ENCODE measurements around the gene CCDC81. TPM values are rescaled to one million over a fixed set of nuclear protein-coding genes. Genes with fewer than 3 reads are reported as not detected.
"Not testable (repeated sequence)": the region's sequence is repeated elsewhere in the genome, so short reads cannot be mapped to it uniquely, and the experiment has no call there.

CCDC81 gene
- total and polyA plus RNA-seq, 3 experiments from 2014 or later = 0.26 to 0.44 (median 0.31) TPM

GRCh38 chr11:86416951-86417350 is 42.3 kb downstream of the CCDC81 start:
- H3K36me3 Mint-ChIP-seq; H3K4me1 Mint-ChIP-seq; H3K27me3 ChIP-seq (ENCODE audit: insufficient read depth, low read length, poor library complexity, severe bottlenecking); DNase-seq; CTCF ChIA-PET; H3K27ac ChIP-seq (ENCODE audit: low read depth, low read length); H3K9me3 ChIP-seq (ENCODE audit: low read length); H3K27ac Mint-ChIP-seq; H3K27me3 Mint-ChIP-seq; H3K9me3 Mint-ChIP-seq; H3K4me3 Mint-ChIP-seq; H3K36me3 ChIP-seq (ENCODE audit: insufficient read depth, low read length); H3K4me1 ChIP-seq (ENCODE audit: insufficient read depth, low read length); POLR2A ChIA-PET; H3K4me3 ChIP-seq (ENCODE audit: low read length): not testable (repeated sequence)

GRCh38 chr11:86418106-86418505 is 43.4 kb downstream of the CCDC81 start:
- Histone ChIP-seq H3K4me3 (ENCODE audit: low read length) (no peak overlapping the region), H3K27me3 (ENCODE audit: insufficient read depth, low read length, poor library complexity, severe bottlenecking) (no peaks in the 10 kb centered on the region), H3K4me1 (ENCODE audit: insufficient read depth, low read length) (no peaks in the 10 kb centered on the region), H3K9me3 (ENCODE audit: low read length) (no peaks in the 10 kb centered on the region), H3K36me3 (ENCODE audit: insufficient read depth, low read length) (no peaks in the 10 kb centered on the region), H3K27ac (ENCODE audit: low read depth, low read length) (no peak overlapping the region)
- Mint-ChIP-seq H3K36me3 (peaks cover 0 to 2% (median 0%) of the 10 kb centered on the region in 3 donors), H3K4me3 (no peak overlapping the region), H3K9me3 (no peaks in the 10 kb centered on the region), H3K27ac (no peak overlapping the region), H3K27me3 (no peaks in the 10 kb centered on the region), H3K4me1 (no peaks in the 10 kb centered on the region)
- ChIA-PET POLR2A (interaction anchor here (1.0 kb wide), 1 partner anchor 14 kb away, joined by 4 read pairs; no protein-coding TSS in a partner anchor), CTCF (no interaction called here)
- DNase-seq = no peak

GRCh38 chr11:86418513-86418912 is 43.8 kb downstream of the CCDC81 start:
- Mint-ChIP-seq H3K27ac (no peak overlapping the region), H3K27me3 (no peaks in the 10 kb centered on the region), H3K4me3 (no peak overlapping the region), H3K9me3 (no peaks in the 10 kb centered on the region), H3K4me1 (no peaks in the 10 kb centered on the region), H3K36me3 (peaks cover 0 to 4% (median 0%) of the 10 kb centered on the region in 3 donors)
- no peak overlapping the region for H3K4me3 ChIP-seq (ENCODE audit: low read length)
- POLR2A ChIA-PET = interaction anchor here (1.0 kb wide), 1 partner anchor 13 kb away, joined by 4 read pairs; no protein-coding TSS in a partner anchor
- H3K4me1 ChIP-seq (ENCODE audit: insufficient read depth, low read length) = no peaks in the 10 kb centered on the region
- no peak for DNase-seq
- no peaks in the 10 kb centered on the region for H3K9me3 ChIP-seq (ENCODE audit: low read length)
- H3K27ac ChIP-seq (ENCODE audit: low read depth, low read length) = no peak overlapping the region
- CTCF ChIA-PET = interaction anchor here (1.0 kb wide), 1 partner anchor 39 kb away, joined by 3 read pairs; no protein-coding TSS in a partner anchor
- H3K36me3 ChIP-seq (ENCODE audit: insufficient read depth, low read length) = no peaks in the 10 kb centered on the region
- H3K27me3 ChIP-seq (ENCODE audit: insufficient read depth, low read length, poor library complexity, severe bottlenecking) = no peaks in the 10 kb centered on the region

- H3K9me3 Mint-ChIP-seq = no peaks in the 10 kb centered on the region
- DNase-seq = no peak
- no peak overlapping the region for H3K27ac Mint-ChIP-seq
- H3K4me3 ChIP-seq (ENCODE audit: low read length) = no peak overlapping the region
- H3K4me3 Mint-ChIP-seq = no peak overlapping the region
- no peaks in the 10 kb centered on the region for H3K4me1 ChIP-seq (ENCODE audit: insufficient read depth, low read length)
- H3K9me3 ChIP-seq (ENCODE audit: low read length) = no peaks in the 10 kb centered on the region
- peaks cover 0 to 2% (median 0%) of the 10 kb centered on the region in 3 donors for H3K36me3 Mint-ChIP-seq
- no peaks in the 10 kb centered on the region for H3K4me1 Mint-ChIP-seq
- ChIA-PET POLR2A (interaction anchor here (1.0 kb wide), 1 partner anchor 13 kb away, joined by 4 read pairs; no protein-coding TSS in a partner anchor), CTCF (interaction anchor here (1.0 kb wide), 1 partner anchor 38 kb away, joined by 3 read pairs; no protein-coding TSS in a partner anchor)
- no peaks in the 10 kb centered on the region for H3K36me3 ChIP-seq (ENCODE audit: insufficient read depth, low read length)
- no peaks in the 10 kb centered on the region for H3K27me3 Mint-ChIP-seq
- no peaks in the 10 kb centered on the region for H3K27me3 ChIP-seq (ENCODE audit: insufficient read depth, low read length, poor library complexity, severe bottlenecking)
- H3K27ac ChIP-seq (ENCODE audit: low read depth, low read length) = no peak overlapping the region
Measured at GRCh38 chr11:86418917-86419316, 44.2 kb downstream of the CCDC81 start.

GRCh38 chr11:86421946-86422345 is 47.3 kb downstream of the CCDC81 start:
- DNase-seq = no peak
- no peaks in the 10 kb centered on the region for H3K4me1 ChIP-seq (ENCODE audit: insufficient read depth, low read length)
- H3K9me3 ChIP-seq (ENCODE audit: low read length) = no peaks in the 10 kb centered on the region
- Mint-ChIP-seq H3K27ac (no peak overlapping the region), H3K27me3 (no peaks in the 10 kb centered on the region), H3K4me1 (no peaks in the 10 kb centered on the region), H3K4me3 (no peak overlapping the region), H3K9me3 (peaks cover 0 to 11% (median 6%) of the 10 kb centered on the region in 5 donors), H3K36me3 (peaks cover 0 to 15% (median 2%) of the 10 kb centered on the region in 3 donors)
- H3K27ac ChIP-seq (ENCODE audit: low read depth, low read length) = no peak overlapping the region
- no peaks in the 10 kb centered on the region for H3K27me3 ChIP-seq (ENCODE audit: insufficient read depth, low read length, poor library complexity, severe bottlenecking)
- H3K4me3 ChIP-seq (ENCODE audit: low read length) = no peak overlapping the region
- ChIA-PET CTCF (no interaction called here), POLR2A (no interaction called here)
- no peaks in the 10 kb centered on the region for H3K36me3 ChIP-seq (ENCODE audit: insufficient read depth, low read length)

GRCh38 chr11:86422371-86422770 is 47.7 kb downstream of the CCDC81 start:
- H3K27ac ChIP-seq (ENCODE audit: low read depth, low read length) = no peak overlapping the region
- no peak for DNase-seq
- CTCF ChIA-PET = no interaction called here
- no peaks in the 10 kb centered on the region for H3K36me3 ChIP-seq (ENCODE audit: insufficient read depth, low read length)
- POLR2A ChIA-PET = no interaction called here
- no peaks in the 10 kb centered on the region for H3K27me3 ChIP-seq (ENCODE audit: insufficient read depth, low read length, poor library complexity, severe bottlenecking)
- Mint-ChIP-seq H3K4me1 (no peaks in the 10 kb centered on the region), H3K27ac (no peak overlapping the region), H3K36me3 (peaks cover 0 to 16% (median 2%) of the 10 kb centered on the region in 3 donors), H3K9me3 (peaks cover 0 to 14% (median 8%) of the 10 kb centered on the region in 5 donors), H3K27me3 (no peaks in the 10 kb centered on the region), H3K4me3 (no peak overlapping the region)
- H3K4me3 ChIP-seq (ENCODE audit: low read length) = no peak overlapping the region
- H3K9me3 ChIP-seq (ENCODE audit: low read length) = no peaks in the 10 kb centered on the region
- H3K4me1 ChIP-seq (ENCODE audit: insufficient read depth, low read length) = no peaks in the 10 kb centered on the region

- Mint-ChIP-seq H3K9me3 (peaks cover 0 to 14% (median 8%) of the 10 kb centered on the region in 5 donors), H3K36me3 (peaks cover 0 to 16% (median 2%) of the 10 kb centered on the region in 3 donors)
- DNase-seq; H3K4me3 ChIP-seq (ENCODE audit: low read length); POLR2A ChIA-PET; H3K27ac Mint-ChIP-seq; H3K4me3 Mint-ChIP-seq; H3K27me3 Mint-ChIP-seq; H3K9me3 ChIP-seq (ENCODE audit: low read length); CTCF ChIA-PET; H3K27ac ChIP-seq (ENCODE audit: low read depth, low read length); H3K27me3 ChIP-seq (ENCODE audit: insufficient read depth, low read length, poor library complexity, severe bottlenecking); H3K36me3 ChIP-seq (ENCODE audit: insufficient read depth, low read length); H3K4me1 Mint-ChIP-seq; H3K4me1 ChIP-seq (ENCODE audit: insufficient read depth, low read length): not testable (repeated sequence)
Measured at GRCh38 chr11:86423488-86423887, 48.8 kb downstream of the CCDC81 start.

GRCh38 chr11:86427441-86427840 is 52.8 kb downstream of the CCDC81 start:
- Mint-ChIP-seq H3K4me1 (no peaks in the 10 kb centered on the region), H3K36me3 (peaks cover 0 to 19% (median 2%) of the 10 kb centered on the region in 3 donors)
- no peak for DNase-seq

More at GRCh38 chr11:86427441-86427840, 52.8 kb downstream of the CCDC81 start:
- no peaks in the 10 kb centered on the region for H3K9me3 ChIP-seq (ENCODE audit: low read length)
- Mint-ChIP-seq H3K27me3 (no peaks in the 10 kb centered on the region), H3K4me3 (no peak overlapping the region), H3K27ac (no peak overlapping the region), H3K9me3 (peaks cover 0 to 14% (median 8%) of the 10 kb centered on the region in 5 donors)
- no peak overlapping the region for H3K27ac ChIP-seq (ENCODE audit: low read depth, low read length)
- H3K4me1 ChIP-seq (ENCODE audit: insufficient read depth, low read length) = no peaks in the 10 kb centered on the region
- no peaks in the 10 kb centered on the region for H3K36me3 ChIP-seq (ENCODE audit: insufficient read depth, low read length)
- H3K4me3 ChIP-seq (ENCODE audit: low read length) = no peak overlapping the region
- ChIA-PET CTCF (no interaction called here), POLR2A (no interaction called here)
- H3K27me3 ChIP-seq (ENCODE audit: insufficient read depth, low read length, poor library complexity, severe bottlenecking) = no peaks in the 10 kb centered on the region

Data from CD8-positive, alpha-beta memory T cell (primary cell).